T follicular helper cell (primary cell): Measurements from ENCODE around the gene PLPP1.
"Not testable (repeated sequence)": the region's sequence is repeated elsewhere in the genome, so short reads cannot be mapped to it uniquely, and the experiment has no call there.

Experiments used
- DNase-seq: peaks from one replicate; pipeline ENCODE4 v3.0.0-alpha.2; 2020; ENCODE audit warnings: low read depth

Gene PLPP1

GRCh38 chr5:55546947-55547346, 12.2 kb upstream of the PLPP1 start:
- DNase-seq, result no peak

- DNase-seq, result no peak
Measured at GRCh38 chr5:55544341-55544740, 9.6 kb upstream of the PLPP1 start.

GRCh38 chr5:55541056-55541635, 6.4 kb upstream of the PLPP1 start:
- DNase-seq, result no peak

- no peak for DNase-seq
Measured at GRCh38 chr5:55540525-55540924, 5.8 kb upstream of the PLPP1 start.

GRCh38 chr5:55540024-55540423, 5.3 kb upstream of the PLPP1 start:
- DNase-seq, result no peak

DNA sequence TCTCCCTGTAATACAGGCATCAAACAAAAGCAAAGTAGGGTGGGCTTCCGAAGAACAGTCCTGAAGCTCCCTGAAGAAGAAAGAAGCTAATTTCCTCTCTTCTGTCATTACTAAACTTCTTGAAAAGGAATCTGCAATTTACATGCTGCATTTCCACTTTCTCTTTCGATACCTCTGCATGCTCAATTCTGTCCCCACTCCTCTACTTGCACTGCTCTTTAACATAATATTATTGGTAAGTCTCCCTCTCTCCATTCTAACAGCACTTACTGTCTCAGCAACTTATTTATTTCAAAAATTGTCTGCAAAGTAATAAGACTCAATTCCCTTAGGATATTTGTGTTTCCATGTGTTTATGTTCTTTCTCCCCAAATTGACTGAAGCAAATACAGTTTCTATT, 3.9 kb upstream of the PLPP1 start:
- no peak for DNase-seq

DNA sequence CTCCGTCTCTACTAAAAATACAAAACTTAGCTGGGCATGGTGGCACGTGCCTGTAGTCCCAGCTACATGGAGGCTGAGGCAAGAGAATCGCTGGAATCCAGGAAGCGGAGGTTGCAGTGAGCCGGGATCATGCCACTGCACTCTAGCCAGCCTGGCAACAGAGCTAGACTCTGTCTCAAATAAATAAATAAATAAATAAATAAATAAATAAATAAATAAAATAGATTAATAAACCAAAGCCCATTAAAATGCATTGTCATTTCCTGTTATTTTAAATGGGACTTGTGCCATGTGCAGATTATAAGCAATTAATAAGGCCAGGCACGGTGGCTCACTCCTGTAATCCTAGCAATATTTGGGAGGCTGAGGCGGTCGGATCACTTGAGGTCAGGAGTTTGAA, 2.6 kb upstream of the PLPP1 start:
- not testable (repeated sequence) for DNase-seq

- no peak for DNase-seq
Measured at GRCh38 chr5:55535199-55535905, 588 bp upstream of the PLPP1 start.

- DNase-seq, result no peak
Measured at GRCh38 chr5:55533521-55534435, 986 bp downstream of the PLPP1 start.

- DNase-seq, result no peak
Measured at GRCh38 chr5:55530669-55531068, 4.1 kb downstream of the PLPP1 start.

GRCh38 chr5:55524816-55525215, 9.9 kb downstream of the PLPP1 start:
- no peak for DNase-seq

GRCh38 chr5:55523293-55523692, 11.5 kb downstream of the PLPP1 start:
- no peak for DNase-seq

GRCh38 chr5:55521881-55522280, 12.9 kb downstream of the PLPP1 start:
- DNase-seq, result no peak

GRCh38 chr5:55520117-55520839, 14.5 kb downstream of the PLPP1 start:
- no peak for DNase-seq

GRCh38 chr5:55518831-55519390, 15.9 kb downstream of the PLPP1 start:
- no peak for DNase-seq

DNA sequence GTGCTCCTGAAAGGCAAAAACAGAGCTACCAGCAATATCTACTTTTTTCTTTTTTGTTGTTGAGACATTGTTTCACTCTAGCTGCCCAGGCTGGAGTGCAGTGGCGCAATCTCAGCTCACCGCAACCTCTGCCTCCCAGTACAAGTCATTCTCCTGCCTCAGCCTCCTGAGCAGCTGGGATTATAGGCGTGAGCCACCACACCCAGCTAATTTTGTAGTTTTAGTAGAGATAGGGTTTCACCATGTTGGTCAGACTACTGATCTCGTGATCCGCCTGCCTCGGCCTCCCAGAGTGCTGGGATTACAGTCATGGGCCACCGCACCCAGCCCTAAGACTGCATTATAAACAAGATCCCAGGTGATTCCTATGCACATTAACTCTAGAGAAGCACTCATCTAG, 17.0 kb downstream of the PLPP1 start:
- DNase-seq, result no peak

- DNase-seq, result no peak
Measured at GRCh38 chr5:55511010-55511409, 23.8 kb downstream of the PLPP1 start.

DNA sequence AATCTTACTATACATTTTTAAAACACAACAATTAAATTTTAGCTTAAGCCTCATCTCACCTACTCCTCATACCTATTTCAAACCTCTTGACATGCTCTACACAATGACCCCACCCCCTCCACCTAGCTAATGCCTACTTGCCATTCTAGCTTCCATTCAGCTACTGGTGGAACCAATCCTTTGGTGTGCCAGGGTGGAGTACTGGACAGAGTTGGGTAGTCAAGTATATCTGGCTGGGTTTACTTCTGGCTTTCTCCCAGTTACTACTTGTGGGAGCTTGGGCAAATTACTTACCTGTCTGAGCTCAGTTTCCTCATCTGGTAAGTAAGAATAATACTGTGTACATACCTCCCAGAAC, 24.3 kb downstream of the PLPP1 start:
- no peak for DNase-seq

DNA sequence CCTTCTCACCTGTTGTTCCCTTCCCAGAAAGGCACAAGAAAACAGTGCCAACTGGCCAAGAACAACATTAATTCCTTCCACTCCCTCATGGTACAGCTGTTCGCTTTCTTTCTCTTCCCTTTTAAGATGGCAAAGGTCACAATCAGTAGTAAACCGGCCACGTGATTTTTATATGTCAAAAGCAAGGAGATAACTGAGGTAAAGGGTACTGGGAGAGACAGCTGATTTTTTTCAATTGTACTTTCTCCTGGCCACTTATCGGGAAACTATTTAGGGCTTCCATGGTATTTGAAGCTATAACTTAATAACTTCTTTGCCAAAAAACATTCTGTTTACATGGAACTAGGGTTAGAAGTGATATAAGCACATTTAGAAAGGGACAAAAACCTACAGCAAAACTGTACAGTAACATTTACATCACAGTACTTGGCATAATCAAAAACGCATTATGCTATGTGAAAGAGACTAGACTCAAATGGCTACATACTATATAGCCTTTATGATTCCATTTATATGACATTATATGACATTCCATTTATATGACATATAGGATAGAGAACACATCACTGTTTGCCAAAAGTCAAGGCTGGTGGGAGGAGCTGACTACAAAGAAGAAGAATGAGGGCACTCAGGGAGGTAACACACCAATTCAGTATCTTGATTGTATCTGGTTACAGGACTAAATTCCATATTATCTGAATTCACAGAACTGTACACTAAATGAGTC, 24.8 kb downstream of the PLPP1 start:
- no peak for DNase-seq

DNA sequence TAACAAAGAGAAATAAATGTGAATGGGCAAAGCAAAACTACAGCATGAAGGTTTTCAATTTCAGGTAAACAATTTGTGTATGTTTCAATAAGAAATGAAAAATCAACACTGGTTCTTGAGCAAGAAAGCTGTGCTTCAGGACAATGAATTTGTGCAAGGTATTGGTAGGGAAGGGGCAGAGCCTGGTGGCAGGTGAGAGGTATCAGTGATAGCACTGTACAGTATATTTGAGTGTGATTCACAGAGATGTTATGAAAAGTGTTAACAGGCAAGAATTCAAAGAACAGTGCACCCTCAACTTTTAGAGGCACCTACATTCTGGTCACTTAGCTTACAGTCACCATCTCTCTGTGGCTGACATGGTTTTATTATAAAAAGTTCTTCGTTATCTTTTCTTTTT, 25.7 kb downstream of the PLPP1 start:
- no peak for DNase-seq

DNA sequence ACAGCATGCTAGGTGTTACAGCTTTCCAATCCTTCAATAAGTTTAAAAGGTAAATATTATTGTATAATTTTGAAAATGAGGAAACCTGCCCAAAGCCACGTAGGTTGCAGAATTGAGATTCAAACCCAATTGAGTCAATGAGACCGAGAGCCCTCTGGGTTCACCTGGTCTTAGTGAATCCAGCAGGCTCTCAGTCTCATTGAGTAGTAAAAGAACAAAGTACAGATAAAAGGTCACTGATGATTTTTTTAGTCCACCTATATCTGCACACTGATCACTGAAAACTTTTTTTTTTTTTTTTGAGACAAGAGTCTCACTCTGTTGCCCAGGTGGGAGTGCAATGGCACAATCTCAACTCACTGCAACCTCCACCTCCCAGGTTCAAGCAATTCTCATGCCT, 27.2 kb downstream of the PLPP1 start:
- DNase-seq, result no peak
